Measurements from ENCODE around the gene WDR88.

The WDR88 gene

GRCh38 chr19:33167438-33167837 lies 35.5 kb downstream of the WDR88 start:
- H4K20me1 ChIP-seq (ENCODE audit: control insufficient read depth, insufficient read depth, low read depth, low read length): no peaks in the 10 kb centered on the region
- H3K4me1 ChIP-seq (ENCODE audit: control insufficient read depth, low read length): no peaks in the 10 kb centered on the region
- no peaks in the 10 kb centered on the region for H3F3A ChIP-seq (ENCODE audit: control insufficient read depth, insufficient read depth)
- H3K36me3 ChIP-seq (ENCODE audit: control insufficient read depth, low read length): no peaks in the 10 kb centered on the region
- no peaks in the 10 kb centered on the region for H3K79me2 ChIP-seq (ENCODE audit: control insufficient read depth, low read length)
- H3K9me2 ChIP-seq (replicated peaks; ENCODE audit: control insufficient read depth, low read length): no peaks in the 10 kb centered on the region
- TF ChIP-seq CTCF (IDR thresholded peaks at IDR 0.05; ENCODE audit: low read depth, low read length, poor library complexity, severe bottlenecking) (no peak), EZH2phosphoT487 (IDR thresholded peaks at IDR 0.05; ENCODE audit: borderline replicate concordance, low read length) (no peak)
- no peak overlapping the region for H3K27ac ChIP-seq (ENCODE audit: low read depth, low read length)
- no peak overlapping the region for H3K4me3 ChIP-seq (ENCODE audit: low read length)
- no peak overlapping the region for H3K4me2 ChIP-seq (ENCODE audit: low read length)
- no peaks in the 10 kb centered on the region for H3K27me3 ChIP-seq (ENCODE audit: control insufficient read depth, low read length)
- H3K9me3 ChIP-seq (ENCODE audit: control insufficient read depth, insufficient read depth, low read length): no peaks in the 10 kb centered on the region

GRCh38 chr19:33168528-33168927 lies 36.6 kb downstream of the WDR88 start:
- Histone ChIP-seq H4K20me1 (ENCODE audit: control insufficient read depth, insufficient read depth, low read depth, low read length) (no peaks in the 10 kb centered on the region), H3K27ac (ENCODE audit: low read depth, low read length) (no peak overlapping the region), H3K9me3 (ENCODE audit: control insufficient read depth, insufficient read depth, low read length) (no peaks in the 10 kb centered on the region), H3K4me3 (ENCODE audit: low read length) (no peak overlapping the region), H3K9me2 (replicated peaks; ENCODE audit: control insufficient read depth, low read length) (no peaks in the 10 kb centered on the region), H3K4me1 (ENCODE audit: control insufficient read depth, low read length) (no peaks in the 10 kb centered on the region), H3K4me2 (ENCODE audit: low read length) (no peak overlapping the region), H3K36me3 (ENCODE audit: control insufficient read depth, low read length) (no peaks in the 10 kb centered on the region), H3K79me2 (ENCODE audit: control insufficient read depth, low read length) (no peaks in the 10 kb centered on the region), H3F3A (ENCODE audit: control insufficient read depth, insufficient read depth) (no peaks in the 10 kb centered on the region), H3K27me3 (ENCODE audit: control insufficient read depth, low read length) (no peaks in the 10 kb centered on the region)
- TF ChIP-seq CTCF (IDR thresholded peaks at IDR 0.05; ENCODE audit: low read depth, low read length, poor library complexity, severe bottlenecking) (no peak), EZH2phosphoT487 (IDR thresholded peaks at IDR 0.05; ENCODE audit: borderline replicate concordance, low read length) (no peak)

DNA sequence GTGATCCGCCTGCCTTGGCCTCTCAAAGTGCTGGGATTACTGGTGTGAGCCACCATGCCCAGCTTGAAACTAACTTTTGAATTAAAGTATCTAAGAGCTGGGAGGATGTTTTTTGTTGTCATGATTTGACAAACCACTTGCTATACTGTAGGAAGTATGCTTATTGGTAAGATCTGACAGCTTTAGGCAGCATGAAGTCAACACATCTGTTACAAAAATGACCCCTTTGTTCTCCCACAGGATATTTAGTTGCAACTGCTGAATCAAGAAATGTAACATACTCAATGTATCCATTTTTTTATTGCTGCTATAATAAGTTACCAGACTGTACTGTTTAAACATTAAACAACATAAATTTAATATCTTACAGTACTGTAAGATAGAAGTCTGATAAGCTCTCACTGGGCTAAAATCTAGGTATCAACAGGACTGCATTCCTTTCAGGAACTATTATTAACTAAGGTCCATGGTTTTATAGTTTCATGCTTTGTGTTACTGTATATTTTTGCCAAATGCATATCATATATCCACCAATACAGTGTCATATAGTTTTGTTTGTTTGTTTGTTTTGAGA lies 39.4 kb downstream of the WDR88 start:
- Histone ChIP-seq H3K79me2 (ENCODE audit: control insufficient read depth, low read length) (peaks cover 16% of the 10 kb centered on the region), H3K9me2 (replicated peaks; ENCODE audit: control insufficient read depth, low read length) (no peaks in the 10 kb centered on the region), H3K4me3 (ENCODE audit: low read length) (no peak overlapping the region), H3K36me3 (ENCODE audit: control insufficient read depth, low read length) (peaks cover 2% of the 10 kb centered on the region; the same call in 1 of the 2 replicates), H3K4me2 (ENCODE audit: low read length) (no peak overlapping the region), H4K20me1 (ENCODE audit: control insufficient read depth, insufficient read depth, low read depth, low read length) (no peaks in the 10 kb centered on the region), H3K4me1 (ENCODE audit: control insufficient read depth, low read length) (peaks cover 7% of the 10 kb centered on the region), H3K27ac (ENCODE audit: low read depth, low read length) (no peak overlapping the region), H3F3A (ENCODE audit: control insufficient read depth, insufficient read depth) (no peaks in the 10 kb centered on the region), H3K27me3 (ENCODE audit: control insufficient read depth, low read length) (no peaks in the 10 kb centered on the region), H3K9me3 (ENCODE audit: control insufficient read depth, insufficient read depth, low read length) (no peaks in the 10 kb centered on the region)
- no peak for TF ChIP-seq EZH2phosphoT487 (IDR thresholded peaks at IDR 0.05; ENCODE audit: borderline replicate concordance, low read length)
- no peak for TF ChIP-seq CTCF (IDR thresholded peaks at IDR 0.05; ENCODE audit: low read depth, low read length, poor library complexity, severe bottlenecking)

Measured in DOHH2 (cell line).